Activated T-cell treated with anti-CD3 and anti-CD28 coated beads, Interleukin-2, amount 50 U/mL, for 48 hours (primary cell): ENCODE data around the gene CPA5.
A peak's percentile ranks its signal among the peaks of the same experiment; 100 is the strongest.
"Not testable (repeated sequence)": the region's sequence is repeated elsewhere in the genome, so short reads cannot be mapped to it uniquely, and the experiment has no call there.

Experiments used
- DNase-seq, 2 experiments: peaks; one replicate each; pipeline ENCODE4 v3.0.0-alpha.2; 2020

The CPA5 gene

GRCh38 chr7:130344271-130344866 is at the start of gene CPA5:
Gene CPA5 (plus strand): TSS chr7:130344816. CDS start chr7:130346486, 1,670 bp downstream.
- no peak for DNase-seq

GRCh38 chr7:130296221-130296951 is 48.2 kb upstream of the CPA5 start:
- DNase-seq, result no peak

GRCh38 chr7:130297628-130298543 is 46.7 kb upstream of the CPA5 start:
- no peak for DNase-seq

- DNase-seq, result no peak
Observed at GRCh38 chr7:130298544-130299326, 45.9 kb upstream of the CPA5 start.

- DNase-seq, result no peak
Observed at GRCh38 chr7:130299866-130300265, 44.8 kb upstream of the CPA5 start.

- DNase-seq, result no peak
Observed at GRCh38 chr7:130301501-130302020, 43.1 kb upstream of the CPA5 start.

- DNase-seq, result no peak
Observed at GRCh38 chr7:130302649-130303048, 42.0 kb upstream of the CPA5 start.

GRCh38 chr7:130303127-130303526 is 41.5 kb upstream of the CPA5 start:
- DNase-seq, result no peak

GRCh38 chr7:130303551-130303950 is 41.1 kb upstream of the CPA5 start:
- DNase-seq, result no peak

GRCh38 chr7:130303982-130304381 is 40.6 kb upstream of the CPA5 start:
- no peak for DNase-seq

GRCh38 chr7:130304878-130305277 is 39.7 kb upstream of the CPA5 start:
- no peak for DNase-seq

GRCh38 chr7:130305433-130306042 is 39.1 kb upstream of the CPA5 start:
- no peak for DNase-seq

GRCh38 chr7:130309986-130310385 is 34.6 kb upstream of the CPA5 start:
- DNase-seq, result peak in 1 of 2 experiments; percentile 20

GRCh38 chr7:130314305-130314704 is 30.3 kb upstream of the CPA5 start:
- no peak for DNase-seq

- no peak for DNase-seq
Observed at GRCh38 chr7:130319541-130319940, 25.1 kb upstream of the CPA5 start.

GRCh38 chr7:130321542-130322229 is 22.9 kb upstream of the CPA5 start:
- DNase-seq, result not testable (repeated sequence)

GRCh38 chr7:130322615-130323014 is 22.0 kb upstream of the CPA5 start:
- no peak for DNase-seq

GRCh38 chr7:130324306-130324943 is 20.2 kb upstream of the CPA5 start:
- DNase-seq, result no peak

- no peak for DNase-seq
Observed at GRCh38 chr7:130329681-130330080, 14.9 kb upstream of the CPA5 start.

GRCh38 chr7:130332259-130333053 is 12.2 kb upstream of the CPA5 start:
- no peak for DNase-seq
